ENCODE data around the gene BCR. TPM values are rescaled to one million over a fixed set of nuclear protein-coding genes. Genes with fewer than 3 reads are reported as not detected.

The BCR gene
- total RNA-seq, 1 donor from 2014 or later = 92.6 TPM

- H3K9me3 Mint-ChIP-seq (ENCODE audit: unreplicated experiment) = no peaks in the 10 kb centered on the region
- H3K4me3 Mint-ChIP-seq (ENCODE audit: unreplicated experiment) = peak overlapping the region; percentile 93
- peaks cover 6% of the 10 kb centered on the region for H3K36me3 Mint-ChIP-seq (ENCODE audit: low read depth, unreplicated experiment)
- no peak for TF ChIP-seq CTCF (IDR thresholded peaks at IDR 0.05; ENCODE audit: unreplicated experiment)
- H3K27me3 Mint-ChIP-seq (ENCODE audit: unreplicated experiment) = peaks cover 11% of the 10 kb centered on the region
- peak; percentile 70 for DNase-seq (ENCODE audit: low spot score)
- peak overlapping the region; percentile 88 for H3K27ac Mint-ChIP-seq (ENCODE audit: unreplicated experiment)
- peaks cover 66% of the 10 kb centered on the region for H3K4me1 Mint-ChIP-seq (ENCODE audit: unreplicated experiment)
Measured at GRCh38 chr22:23183061-23183698, 2.9 kb downstream of the BCR start.

- Mint-ChIP-seq H3K27ac (ENCODE audit: unreplicated experiment) (peak overlapping the region; percentile 58), H3K36me3 (ENCODE audit: low read depth, unreplicated experiment) (peaks cover 6% of the 10 kb centered on the region), H3K9me3 (ENCODE audit: unreplicated experiment) (no peaks in the 10 kb centered on the region), H3K4me3 (ENCODE audit: unreplicated experiment) (peak overlapping the region; percentile 93), H3K4me1 (ENCODE audit: unreplicated experiment) (peaks cover 61% of the 10 kb centered on the region), H3K27me3 (ENCODE audit: unreplicated experiment) (peaks cover 11% of the 10 kb centered on the region)
- no peak for DNase-seq (ENCODE audit: low spot score)
- no peak for TF ChIP-seq CTCF (IDR thresholded peaks at IDR 0.05; ENCODE audit: unreplicated experiment)
Measured at GRCh38 chr22:23184100-23184763, 3.9 kb downstream of the BCR start.

- H3K27me3 Mint-ChIP-seq (ENCODE audit: unreplicated experiment) = peaks cover 10% of the 10 kb centered on the region
- H3K4me1 Mint-ChIP-seq (ENCODE audit: unreplicated experiment) = peaks cover 59% of the 10 kb centered on the region
- no peak for DNase-seq (ENCODE audit: low spot score)
- no peak for TF ChIP-seq CTCF (IDR thresholded peaks at IDR 0.05; ENCODE audit: unreplicated experiment)
- H3K4me3 Mint-ChIP-seq (ENCODE audit: unreplicated experiment) = no peak overlapping the region
- H3K9me3 Mint-ChIP-seq (ENCODE audit: unreplicated experiment) = no peaks in the 10 kb centered on the region
- H3K36me3 Mint-ChIP-seq (ENCODE audit: low read depth, unreplicated experiment) = peaks cover 6% of the 10 kb centered on the region
- peak overlapping the region; percentile 58 for H3K27ac Mint-ChIP-seq (ENCODE audit: unreplicated experiment)
Measured at GRCh38 chr22:23184764-23185113, 4.4 kb downstream of the BCR start.

GRCh38 chr22:23187211-23187610 is 6.9 kb downstream of the BCR start:
- DNase-seq (ENCODE audit: low spot score) = no peak
- Mint-ChIP-seq H3K9me3 (ENCODE audit: unreplicated experiment) (no peaks in the 10 kb centered on the region), H3K4me3 (ENCODE audit: unreplicated experiment) (peak overlapping the region; percentile 2), H3K27me3 (ENCODE audit: unreplicated experiment) (peaks cover 10% of the 10 kb centered on the region), H3K27ac (ENCODE audit: unreplicated experiment) (no peak overlapping the region), H3K36me3 (ENCODE audit: low read depth, unreplicated experiment) (peaks cover 17% of the 10 kb centered on the region), H3K4me1 (ENCODE audit: unreplicated experiment) (peaks cover 64% of the 10 kb centered on the region)
- TF ChIP-seq CTCF (IDR thresholded peaks at IDR 0.05; ENCODE audit: unreplicated experiment) = no peak

All from endothelial cell (in vitro differentiated cells).